Measurements from ENCODE around the gene GOLGA6L10.
"Not testable (repeated sequence)": the region's sequence is repeated elsewhere in the genome, so short reads cannot be mapped to it uniquely, and the experiment has no call there.

The GOLGA6L10 gene, protein sequence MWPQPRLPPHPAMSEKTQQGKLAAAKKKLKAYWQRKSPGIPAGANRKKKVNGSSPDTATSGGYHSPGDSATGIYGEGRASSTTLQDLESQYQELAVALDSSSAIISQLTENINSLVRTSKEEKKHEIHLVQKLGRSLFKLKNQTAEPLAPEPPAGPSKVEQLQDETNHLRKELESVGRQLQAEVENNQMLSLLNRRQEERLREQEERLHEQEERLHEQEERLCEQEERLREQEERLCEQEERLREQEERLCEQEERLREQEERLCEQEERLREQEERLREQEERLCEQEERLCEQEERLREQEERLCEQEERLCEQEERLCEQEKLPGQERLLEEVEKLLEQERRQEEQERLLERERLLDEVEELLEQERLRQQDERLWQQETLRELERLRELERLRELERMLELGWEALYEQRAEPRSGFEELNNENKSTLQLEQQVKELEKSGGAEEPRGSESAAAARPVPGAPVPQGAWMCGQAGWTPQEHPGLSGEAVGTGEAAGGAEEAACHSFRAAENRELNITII

GRCh38 chr15:82349375-82349774 is at the start of gene GOLGA6L10:
Gene GOLGA6L10, minus strand, starts transcription at chr15:82349475. Its CDS starts 100 bp downstream, at chr15:82349375.
- not testable (repeated sequence) for DNase-seq (ENCODE audit: low read depth)

DNA sequence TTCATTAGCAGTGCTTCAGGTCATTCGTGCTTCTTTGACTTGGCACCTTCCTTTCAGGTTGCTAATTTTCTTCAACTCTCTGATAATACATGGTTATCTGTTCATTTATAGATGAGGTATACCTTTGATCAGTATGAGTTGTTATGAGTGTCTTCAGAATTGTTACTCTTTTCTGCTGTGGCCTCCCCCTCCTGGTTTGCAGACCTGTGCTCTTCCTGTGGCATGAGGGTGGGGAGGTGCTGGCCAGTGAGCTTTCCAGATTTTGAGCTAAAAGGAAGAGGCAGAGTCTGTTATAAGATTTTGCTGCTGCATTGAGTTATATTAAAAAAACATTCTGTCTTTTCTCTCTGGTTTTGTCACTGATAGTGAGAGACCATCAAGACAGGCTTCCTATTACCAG is 49.5 kb upstream of the GOLGA6L10 start:
- no peak for DNase-seq (ENCODE audit: low read depth)

GRCh38 chr15:82397817-82398216 is 48.5 kb upstream of the GOLGA6L10 start:
- no peak for DNase-seq (ENCODE audit: low read depth)

DNA sequence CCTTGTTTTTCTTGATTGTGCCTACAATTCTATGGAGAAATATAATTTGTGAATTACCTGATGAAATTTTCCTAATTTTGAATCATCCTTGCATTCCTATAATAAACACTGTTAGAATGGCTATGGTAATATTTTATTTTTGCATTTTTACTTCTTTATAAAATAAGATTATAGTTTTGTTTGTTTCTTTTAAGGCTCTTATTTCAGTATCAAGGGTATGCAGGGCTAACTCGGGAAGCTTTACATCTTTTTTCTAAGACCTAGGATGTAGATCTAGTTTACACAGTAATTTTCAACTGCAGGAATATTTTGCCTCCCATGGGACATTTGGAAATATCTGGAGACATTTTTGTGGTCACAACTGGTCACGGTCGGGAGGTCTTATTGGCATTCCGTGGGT is 46.5 kb upstream of the GOLGA6L10 start:
- DNase-seq (ENCODE audit: low read depth), result not testable (repeated sequence)

- DNase-seq (ENCODE audit: low read depth), result peak; percentile 43
These were observed 44.4 kb upstream of the GOLGA6L10 start for GRCh38 chr15:82393671-82394070.

DNA sequence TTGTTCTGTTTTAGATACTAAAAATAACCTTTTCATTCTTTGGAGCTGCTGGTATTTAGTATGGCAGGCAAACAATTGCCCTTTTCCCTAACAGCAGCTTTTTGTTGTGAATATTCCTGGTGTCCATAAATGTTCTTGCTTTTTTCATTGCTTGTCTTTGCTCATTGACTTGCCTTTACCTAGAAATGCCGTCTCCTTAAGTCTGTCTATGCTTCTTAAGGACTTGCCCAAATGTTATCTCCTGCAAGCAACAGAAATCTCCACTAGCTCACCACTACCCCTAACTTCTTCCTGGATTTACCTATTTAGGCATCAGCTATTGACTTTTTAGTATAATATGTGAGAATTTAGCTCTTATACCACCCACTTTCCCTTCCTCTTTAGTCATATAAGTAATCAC is 42.8 kb upstream of the GOLGA6L10 start:
- not testable (repeated sequence) for DNase-seq (ENCODE audit: low read depth)

DNA sequence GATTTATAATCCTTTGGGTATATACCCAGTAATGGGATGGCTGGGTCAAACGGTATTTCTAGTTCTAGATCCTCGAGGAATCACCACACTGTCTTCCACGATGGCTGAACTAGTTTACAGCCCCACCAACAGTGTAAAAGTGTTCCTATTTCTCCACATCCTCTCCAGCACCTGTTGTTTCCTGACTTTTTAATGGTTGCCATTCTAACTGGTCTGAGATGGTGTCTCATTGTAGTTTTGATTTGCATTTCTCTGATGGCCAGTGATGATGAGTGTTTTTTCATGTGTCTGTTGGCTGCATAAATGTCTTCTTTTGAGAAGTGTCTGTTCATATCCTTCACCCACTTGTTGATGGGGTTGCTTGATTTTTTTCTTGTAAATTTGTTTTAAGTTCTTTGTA is 40.9 kb upstream of the GOLGA6L10 start:
- not testable (repeated sequence) for DNase-seq (ENCODE audit: low read depth)

DNA sequence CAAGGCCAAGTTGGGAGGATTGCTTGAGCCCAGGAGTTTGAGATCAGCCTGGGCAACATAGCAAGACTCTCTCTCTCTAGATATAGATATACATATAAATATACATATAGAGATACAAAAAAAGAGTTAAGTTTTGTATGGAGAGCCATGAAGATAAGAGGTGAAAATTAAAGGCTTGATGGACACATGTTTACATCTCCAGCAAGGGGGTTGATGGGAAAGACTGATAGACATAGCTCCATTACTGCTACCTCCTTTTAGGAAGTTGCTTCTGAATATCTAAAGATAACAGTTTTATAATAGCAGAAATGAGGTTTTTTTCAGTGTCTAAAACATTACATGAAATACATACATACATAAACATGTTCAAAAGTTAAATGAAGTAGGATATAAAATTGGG is 37.9 kb upstream of the GOLGA6L10 start:
- DNase-seq (ENCODE audit: low read depth), result not testable (repeated sequence)

DNA sequence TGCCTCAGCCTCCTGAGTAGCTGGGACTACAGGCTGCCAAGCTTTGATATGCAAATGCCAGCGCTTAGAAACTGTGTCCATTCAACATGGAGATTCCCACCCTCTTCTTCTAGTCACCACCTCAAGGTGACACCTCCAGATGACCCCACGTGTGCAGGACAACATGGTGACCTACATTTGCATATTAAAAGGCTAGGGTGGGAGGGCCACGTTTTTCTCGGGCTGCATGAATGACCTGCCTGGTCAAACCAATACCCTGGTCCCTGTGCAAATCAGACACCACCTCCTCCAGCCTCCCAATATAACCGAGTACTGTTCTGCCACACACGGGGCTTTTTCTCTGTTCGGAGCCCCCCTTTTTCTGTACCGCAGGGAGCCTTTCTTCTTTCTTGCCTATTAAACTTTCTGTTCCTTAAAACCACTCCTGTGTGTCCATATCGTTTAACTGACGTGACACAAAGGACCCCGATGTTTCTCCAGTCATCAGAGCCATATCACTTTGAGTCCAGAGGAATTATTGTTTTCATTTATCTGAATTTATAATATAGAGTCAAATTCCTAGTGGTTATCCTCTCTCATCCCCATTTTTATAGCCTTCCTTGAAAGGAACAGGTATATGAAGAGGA is 32.2 kb upstream of the GOLGA6L10 start:
- not testable (repeated sequence) for DNase-seq (ENCODE audit: low read depth)

DNA sequence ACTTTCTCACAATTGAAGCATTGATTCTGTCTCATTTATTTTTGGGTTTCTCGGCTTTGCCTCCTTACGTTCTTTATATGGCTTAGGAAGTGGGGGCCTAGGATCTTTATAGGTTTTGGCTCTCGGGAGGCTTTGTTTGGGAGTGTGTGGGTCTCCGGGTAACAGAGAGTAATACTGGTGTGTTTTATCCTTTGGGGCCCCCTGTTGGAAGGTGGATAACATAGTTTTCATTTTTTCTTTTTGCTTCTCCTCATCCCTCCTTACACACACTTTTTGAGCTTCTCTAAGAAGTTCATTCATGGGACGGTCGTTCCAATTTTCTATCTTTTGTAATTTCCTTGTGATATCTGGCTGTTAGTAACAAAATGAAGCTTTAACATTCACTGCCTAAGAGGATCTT is 30.3 kb upstream of the GOLGA6L10 start:
- DNase-seq (ENCODE audit: low read depth), result peak; percentile 2

DNA sequence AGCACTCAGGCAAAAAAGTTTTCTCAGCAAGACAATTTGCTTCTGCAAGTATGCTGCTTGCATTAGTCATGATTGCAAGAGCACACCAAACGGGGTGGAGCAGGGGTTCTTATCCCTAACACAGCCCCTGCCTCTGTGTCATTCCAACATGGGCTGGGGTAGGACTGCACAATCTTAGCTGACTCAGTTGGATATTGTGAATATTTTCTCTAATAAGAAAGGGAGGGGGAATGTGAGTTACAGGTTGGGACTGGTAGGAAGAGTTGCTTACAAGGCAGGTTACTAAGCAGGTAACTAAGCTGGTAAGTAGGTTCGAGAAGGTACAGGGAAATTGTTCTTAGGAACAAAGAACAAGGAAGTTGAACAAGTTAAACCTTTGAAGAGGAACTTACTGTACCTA is 24.4 kb upstream of the GOLGA6L10 start:
- DNase-seq (ENCODE audit: low read depth), result peak; percentile 58

DNA sequence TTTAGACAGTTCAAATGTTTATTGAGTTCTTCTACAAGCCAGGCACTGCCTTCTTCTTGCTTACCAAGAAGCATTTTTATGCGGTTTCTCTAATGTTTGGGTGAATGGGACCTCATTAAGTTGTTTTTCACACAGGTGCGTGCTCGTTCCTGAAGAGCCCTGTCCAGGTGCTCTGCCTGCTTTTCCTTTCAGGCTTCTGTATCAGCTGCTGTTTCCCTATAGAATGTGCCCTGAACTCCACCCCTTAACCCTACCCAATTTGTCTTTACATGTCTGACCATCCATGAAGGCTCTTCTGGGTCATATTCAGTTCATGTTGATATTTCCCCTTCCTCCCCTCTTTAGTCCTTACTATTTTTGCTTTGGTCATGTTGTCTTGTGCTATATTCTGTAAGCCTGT is 22.4 kb upstream of the GOLGA6L10 start:
- DNase-seq (ENCODE audit: low read depth), result no peak

- not testable (repeated sequence) for DNase-seq (ENCODE audit: low read depth)
These were observed 18.5 kb upstream of the GOLGA6L10 start for GRCh38 chr15:82367790-82368189.

GRCh38 chr15:82365692-82366323 is 16.5 kb upstream of the GOLGA6L10 start:
- not testable (repeated sequence) for DNase-seq (ENCODE audit: low read depth)

GRCh38 chr15:82364548-82364947 is 15.3 kb upstream of the GOLGA6L10 start:
- DNase-seq (ENCODE audit: low read depth), result not testable (repeated sequence)

DNA sequence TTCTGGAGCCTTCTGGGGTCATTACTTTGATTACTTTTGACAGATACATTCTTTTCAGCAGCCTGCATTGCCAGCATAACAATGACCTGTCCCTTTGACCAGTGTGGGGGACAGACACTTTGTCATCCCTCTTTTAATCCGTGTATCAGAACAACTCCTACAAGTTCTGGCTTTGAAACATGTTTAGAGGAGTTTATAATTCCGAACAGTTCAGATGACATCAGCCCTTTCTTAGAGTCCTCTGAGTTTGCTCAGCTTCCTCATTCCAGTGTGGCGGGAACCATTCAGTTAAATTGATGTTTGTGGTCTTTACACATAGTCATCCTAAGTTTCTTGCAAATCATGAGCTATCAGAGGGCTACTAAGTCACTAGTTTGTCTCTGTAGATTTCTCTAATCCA is 13.5 kb upstream of the GOLGA6L10 start:
- DNase-seq (ENCODE audit: low read depth), result not testable (repeated sequence)

GRCh38 chr15:82360618-82361017 is 11.3 kb upstream of the GOLGA6L10 start:
- DNase-seq (ENCODE audit: low read depth), result not testable (repeated sequence)

- not testable (repeated sequence) for DNase-seq (ENCODE audit: low read depth)
These were observed 5.8 kb upstream of the GOLGA6L10 start for GRCh38 chr15:82355055-82355454.

DNA sequence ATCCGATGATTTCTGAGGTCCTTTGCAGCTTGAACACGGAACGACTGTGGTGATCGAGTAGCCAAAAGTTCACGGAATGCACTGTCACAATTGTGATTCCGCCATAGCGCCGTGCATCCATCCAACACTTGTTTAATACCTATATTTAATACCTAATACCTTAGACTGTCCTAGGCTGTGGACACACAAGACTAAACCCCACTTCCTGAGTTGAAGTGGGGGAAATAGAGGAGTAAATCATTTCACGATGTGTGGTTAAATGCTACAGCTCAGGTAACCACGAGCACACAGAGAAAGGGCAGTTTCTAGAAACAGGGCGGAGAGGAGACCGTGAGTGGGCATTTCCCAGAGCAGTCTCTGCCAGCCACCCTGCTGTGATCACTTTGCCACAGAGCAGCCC is 5.3 kb upstream of the GOLGA6L10 start:
- DNase-seq (ENCODE audit: low read depth), result not testable (repeated sequence)

DNA sequence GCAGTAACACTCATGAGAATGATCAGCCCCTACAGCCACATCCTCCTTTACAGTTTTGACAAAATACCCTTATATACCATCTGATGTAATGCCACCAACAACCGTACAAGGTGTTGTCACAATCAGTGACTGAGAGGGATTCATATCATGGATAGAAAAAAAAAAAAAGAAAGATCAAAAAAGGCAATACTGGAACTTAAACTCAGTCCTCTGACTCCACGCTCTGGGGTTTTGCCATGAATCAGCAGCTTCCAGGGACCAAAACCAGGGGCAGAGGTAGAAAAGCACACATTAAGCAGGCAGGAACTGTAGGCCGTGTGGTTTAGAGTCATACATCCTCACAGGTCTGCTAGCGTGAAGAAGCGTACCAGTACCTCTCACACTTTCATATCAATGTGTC is 1.6 kb downstream of the GOLGA6L10 start:
- DNase-seq (ENCODE audit: low read depth), result not testable (repeated sequence)

DNA sequence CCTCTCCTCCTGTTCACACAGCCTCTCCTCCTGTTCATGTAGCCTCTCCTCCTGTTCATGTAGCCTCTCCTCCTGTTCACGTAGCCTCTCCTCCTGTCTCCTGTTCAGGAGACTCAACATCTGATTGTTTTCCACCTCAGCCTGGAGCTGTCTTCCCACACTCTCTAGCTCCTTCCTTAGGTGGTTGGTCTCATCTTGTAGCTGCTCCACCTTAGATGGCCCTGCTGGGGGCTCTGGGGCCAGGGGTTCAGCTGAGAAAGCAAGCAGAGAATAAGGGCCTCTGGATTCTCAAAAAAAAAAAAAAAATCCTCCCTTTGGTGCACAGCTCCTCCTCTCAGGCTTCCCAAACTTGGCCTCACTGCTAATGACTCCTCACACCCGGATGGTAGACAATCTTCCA is 4.1 kb downstream of the GOLGA6L10 start:
- DNase-seq (ENCODE audit: low read depth), result not testable (repeated sequence)

- not testable (repeated sequence) for DNase-seq (ENCODE audit: low read depth)
These were observed 4.9 kb downstream of the GOLGA6L10 start for GRCh38 chr15:82344421-82344820.

- DNase-seq (ENCODE audit: low read depth), result not testable (repeated sequence)
These were observed 5.4 kb downstream of the GOLGA6L10 start for GRCh38 chr15:82343851-82344250.
